HG02943 (cell line): ENCODE results near the gene EPB41L1.

Source experiments
- ATAC-seq: cut with Tn5 transposase; IDR thresholded peaks from one replicate; pipeline ENCODE4 v1.9.1; 2021; ENCODE audit warnings: mild to moderate bottlenecking, low read depth, moderate library complexity; ENCODE audit not compliant: unreplicated experiment

Gene EPB41L1

GRCh38 chr20:36153736-36154699 is 522 bp upstream of the EPB41L1 start:
- ATAC-seq, result no peak

GRCh38 chr20:36155629-36155971 is 1.1 kb downstream of the EPB41L1 start:
- no peak for ATAC-seq

- ATAC-seq, result no peak
Observed at GRCh38 chr20:36155991-36156390, 1.5 kb downstream of the EPB41L1 start.

DNA sequence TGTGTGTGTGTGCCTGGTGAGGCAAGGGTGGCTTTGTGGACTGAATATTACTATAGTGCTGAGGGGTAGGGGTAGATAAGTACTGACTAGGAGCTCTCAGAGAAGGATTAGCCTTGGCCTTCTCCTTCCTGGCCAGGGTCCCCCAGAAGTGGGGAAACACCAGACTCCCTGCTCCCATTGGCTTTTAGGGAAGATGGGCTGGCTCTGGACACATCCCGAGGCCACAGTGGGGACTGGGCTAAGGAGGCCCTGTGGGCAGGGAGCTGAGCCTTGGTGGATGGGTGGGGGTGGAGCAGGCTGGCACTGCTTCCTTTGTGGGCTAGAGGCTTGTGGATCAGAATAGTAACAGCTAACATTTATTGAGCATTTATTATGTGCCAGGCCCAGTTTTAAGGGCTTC is 3.1 kb downstream of the EPB41L1 start:
- no peak for ATAC-seq

GRCh38 chr20:36158160-36158741 is 3.7 kb downstream of the EPB41L1 start:
- ATAC-seq, result no peak

GRCh38 chr20:36159833-36160232 is 5.3 kb downstream of the EPB41L1 start:
- ATAC-seq, result no peak

DNA sequence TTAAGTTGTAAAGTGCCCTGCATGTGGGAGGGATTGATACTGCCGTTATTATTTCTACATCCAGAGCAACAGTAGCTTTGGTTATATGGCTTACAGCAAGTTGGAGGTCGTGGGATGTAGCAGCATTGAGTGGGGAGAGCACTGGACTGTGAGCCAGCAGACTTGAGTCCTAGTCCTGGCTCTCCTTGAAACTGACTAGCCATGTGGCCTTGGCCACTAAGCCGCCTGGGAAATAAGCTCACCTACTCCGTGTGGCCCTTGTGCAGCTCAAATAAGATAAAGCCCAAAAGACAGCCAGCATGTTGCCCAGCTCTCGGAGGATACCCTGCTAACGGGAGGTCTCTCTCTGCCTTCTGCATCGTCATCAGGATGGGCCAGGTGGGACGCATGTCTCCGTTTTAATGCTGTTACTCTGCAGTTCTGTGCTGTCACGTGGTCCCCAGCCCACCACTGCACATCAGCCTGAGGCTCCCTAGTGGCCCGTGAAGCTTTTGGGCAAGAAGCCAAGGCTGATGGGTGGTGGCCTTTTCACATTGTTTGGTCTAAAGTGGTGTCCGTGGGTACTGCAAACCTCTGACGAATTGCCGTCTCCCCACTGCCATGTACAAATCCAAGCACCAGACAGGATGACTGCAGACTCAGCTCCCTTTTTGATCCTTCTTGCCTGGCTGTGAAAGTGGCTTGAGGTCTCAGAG is 7.9 kb downstream of the EPB41L1 start:
- ATAC-seq, result no peak

- ATAC-seq, result no peak
Observed at GRCh38 chr20:36167902-36168503, 13.5 kb downstream of the EPB41L1 start.

GRCh38 chr20:36170542-36171215 is 16.1 kb downstream of the EPB41L1 start:
- no peak for ATAC-seq

DNA sequence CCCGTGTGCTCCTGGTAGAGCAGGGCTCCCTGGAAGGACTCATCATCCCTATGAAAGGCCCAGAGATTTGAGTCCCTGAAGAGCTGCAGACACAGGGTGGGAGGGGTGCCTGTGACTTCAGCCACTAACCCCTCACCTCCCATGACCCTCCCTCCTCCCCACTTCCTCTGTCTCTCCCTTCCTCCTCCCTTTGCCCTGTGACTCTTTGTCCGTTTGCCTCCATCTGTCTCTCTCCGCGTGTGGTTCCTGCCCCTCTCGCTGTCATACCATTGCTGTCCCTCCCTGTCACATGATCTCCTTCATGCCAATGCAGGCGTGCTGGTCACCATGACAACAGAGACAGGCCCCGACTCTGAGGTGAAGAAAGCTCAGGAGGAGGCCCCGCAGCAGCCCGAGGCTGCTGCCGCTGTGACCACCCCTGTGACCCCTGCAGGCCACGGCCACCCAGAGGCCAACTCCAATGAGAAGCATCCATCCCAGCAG is 19.0 kb downstream of the EPB41L1 start:
- no peak for ATAC-seq

- ATAC-seq, result no peak
Observed at GRCh38 chr20:36175016-36175415, 20.5 kb downstream of the EPB41L1 start.

GRCh38 chr20:36175475-36175995 is 21.0 kb downstream of the EPB41L1 start:
- no peak for ATAC-seq

GRCh38 chr20:36177716-36178115 is 23.2 kb downstream of the EPB41L1 start:
- ATAC-seq, result no peak

- no peak for ATAC-seq
Observed at GRCh38 chr20:36179170-36179945, 24.8 kb downstream of the EPB41L1 start.

- ATAC-seq, result no peak
Observed at GRCh38 chr20:36180323-36180722, 25.8 kb downstream of the EPB41L1 start.

- no peak for ATAC-seq
Observed at GRCh38 chr20:36181934-36182603, 27.5 kb downstream of the EPB41L1 start.

DNA sequence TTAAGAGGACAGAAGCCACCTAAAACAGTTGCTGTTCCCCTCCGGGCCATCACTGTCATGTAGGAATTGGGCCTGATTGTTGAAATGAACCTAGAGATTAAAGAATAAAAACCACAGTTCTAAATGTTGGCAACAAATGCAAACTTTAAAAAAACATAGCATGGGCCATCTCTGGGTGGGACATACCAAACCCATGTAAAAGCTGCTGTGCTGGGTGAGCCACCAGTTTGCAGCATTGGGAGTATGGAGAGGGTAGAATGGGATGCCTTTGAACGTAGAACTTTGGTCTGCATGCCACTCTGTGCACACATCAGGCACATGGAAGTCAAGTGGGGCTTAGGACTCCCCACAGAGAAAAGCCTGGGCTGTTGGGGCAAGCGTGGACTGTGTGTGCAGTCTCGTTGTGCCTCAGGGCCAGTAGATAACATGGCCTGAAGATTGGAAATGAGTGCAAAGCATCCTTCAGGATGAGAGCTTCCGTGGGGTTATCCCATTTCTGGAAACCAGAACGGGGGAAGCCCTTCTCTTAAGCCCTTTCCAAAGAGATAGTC is 28.1 kb downstream of the EPB41L1 start:
- ATAC-seq, result no peak

- ATAC-seq, result no peak
Observed at GRCh38 chr20:36183155-36183944, 28.8 kb downstream of the EPB41L1 start.
